GM19468 (cell line): ENCODE measurements around the gene UPK3BL1.
"Not testable (repeated sequence)": the region's sequence is repeated elsewhere in the genome, so short reads cannot be mapped to it uniquely, and the experiment has no call there.

Experiments used
- ATAC-seq: cut with Tn5 transposase; IDR thresholded peaks from one replicate; pipeline ENCODE4 v1.9.1; 2021; ENCODE audit warnings: mild to moderate bottlenecking, moderate library complexity, moderate number of reproducible peaks; ENCODE audit not compliant: unreplicated experiment; ENCODE audit errors: extremely low read depth

The UPK3BL1 gene

GRCh38 chr7:102592477-102593019 lies 50.0 kb downstream of the UPK3BL1 start:
- ATAC-seq, result not testable (repeated sequence)

- ATAC-seq, result not testable (repeated sequence)
These were observed 52.7 kb downstream of the UPK3BL1 start for GRCh38 chr7:102589857-102590256.
